ENCODE data around the gene PROSER2.

DNA sequence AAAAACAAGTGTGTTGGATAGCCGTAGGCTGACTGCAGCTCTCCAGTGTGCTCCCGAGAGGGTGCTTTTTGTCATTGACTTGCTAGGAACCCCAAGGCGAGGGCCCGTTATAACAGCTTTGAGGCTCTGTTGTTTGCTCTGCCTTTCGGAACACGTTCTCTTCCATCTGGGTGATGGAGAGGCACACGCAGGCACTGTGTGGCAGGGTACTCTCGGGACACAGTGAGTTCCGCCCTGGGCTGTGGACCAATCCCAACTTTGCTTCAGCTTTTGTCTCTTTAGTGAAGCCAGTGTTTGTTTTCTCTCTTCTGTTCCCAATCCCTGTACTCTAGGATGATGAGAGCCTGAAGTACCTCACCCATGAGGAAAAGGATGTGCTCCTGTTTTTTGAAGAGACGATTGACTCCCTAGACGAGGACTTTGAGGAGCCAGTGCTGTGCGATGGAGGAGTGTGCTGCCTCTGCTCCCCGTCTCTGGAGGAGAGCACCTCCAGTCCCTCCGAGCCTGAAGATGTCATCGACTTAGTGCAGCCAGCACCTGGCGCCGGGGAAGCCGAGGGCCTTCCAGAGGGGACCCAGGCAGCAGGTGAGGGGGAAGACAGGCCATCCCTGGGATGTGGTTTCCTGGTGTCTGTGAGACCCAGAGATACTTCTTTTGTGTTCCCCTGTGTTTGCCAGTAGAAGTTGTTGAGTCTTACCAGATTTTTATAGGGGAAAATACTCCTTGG lies 43.2 kb downstream of the PROSER2 start:
- no peak for TF ChIP-seq TCF7L2 (IDR thresholded peaks at IDR 0.05; ENCODE audit: low read depth, low read length)
- TF ChIP-seq CTCF (IDR thresholded peaks at IDR 0.05), result no peak
- TF ChIP-seq POLR2AphosphoS5 (IDR thresholded peaks at IDR 0.05; ENCODE audit: low read depth, low read length), result no peak

Measured in Panc1 (cell line).